Mesendoderm (in vitro differentiated cells): ENCODE results near the gene METTL21C.

ENCODE experiments used
- DNase-seq: peaks from one replicate; pipeline ENCODE4 v3.0.0; 2013
- H2AK5ac ChIP-seq: 2 replicates; pipeline ENCODE4 v1.6.1; 2013; ENCODE audit warnings: low read length, inconsistent platforms
- H2BK120ac ChIP-seq: 2 replicates; pipeline ENCODE4 v1.6.1; 2013; ENCODE audit warnings: low read depth, mild to moderate bottlenecking, low read length, moderate library complexity, mixed read lengths
- H2BK15ac ChIP-seq: replicated peaks from 2 replicates; pipeline ENCODE4 v1.6.1; 2013; ENCODE audit warnings: low read depth, mild to moderate bottlenecking, moderate library complexity
- H2BK5ac ChIP-seq: 2 replicates; pipeline ENCODE4 v1.6.1; 2013; ENCODE audit warnings: low read length, inconsistent platforms
- H3K18ac ChIP-seq: 2 replicates; pipeline ENCODE4 v1.6.1; 2013; ENCODE audit warnings: mild to moderate bottlenecking, low read length, mixed read lengths
- H3K23ac ChIP-seq: one replicate; pipeline ENCODE4 v1.6.1; 2013; ENCODE audit warnings: low read length
- H3K27ac ChIP-seq: 2 replicates; pipeline ENCODE4 v1.5.1; 2013; ENCODE audit warnings: low read depth, mild to moderate bottlenecking, inconsistent platforms, low read length, moderate library complexity
- H3K27me3 ChIP-seq: 2 replicates; pipeline ENCODE4 v1.6.1; 2013; ENCODE audit warnings: low read length, control low read depth, mild to moderate bottlenecking, inconsistent platforms; ENCODE audit not compliant: insufficient read depth, poor library complexity
- H3K36me3 ChIP-seq: 2 replicates; pipeline ENCODE4 v1.6.1; 2013; ENCODE audit warnings: low read length, inconsistent platforms; ENCODE audit not compliant: control insufficient read depth, insufficient read depth
- H3K4ac ChIP-seq: one replicate; pipeline ENCODE4 v1.6.1; 2013; ENCODE audit warnings: low read depth, mild to moderate bottlenecking, low read length, moderate library complexity
- H3K4me1 ChIP-seq: 2 replicates; pipeline ENCODE4 v1.6.1; 2013; ENCODE audit warnings: low read depth, low read length, inconsistent platforms; ENCODE audit not compliant: control insufficient read depth
- H3K4me2 ChIP-seq: 2 replicates; pipeline ENCODE4 v1.6.1; 2013; ENCODE audit warnings: low read length
- H3K4me3 ChIP-seq: 2 replicates; pipeline ENCODE4 v1.5.1; 2013; ENCODE audit warnings: mild to moderate bottlenecking, low read length
- H3K56ac ChIP-seq: one replicate; pipeline ENCODE4 v1.6.1; 2013; ENCODE audit warnings: low read length
- H3K79me1 ChIP-seq: 2 replicates; pipeline ENCODE4 v1.6.1; 2013; ENCODE audit warnings: low read length, inconsistent platforms
- H3K79me2 ChIP-seq: 2 replicates; pipeline ENCODE4 v1.6.1; 2013; ENCODE audit warnings: mild to moderate bottlenecking, low read length; ENCODE audit not compliant: control insufficient read depth, insufficient read depth
- H3K9ac ChIP-seq: 2 replicates; pipeline ENCODE4 v1.6.1; 2013; ENCODE audit warnings: low read length, inconsistent platforms
- H4K5ac ChIP-seq: one replicate; pipeline ENCODE4 v1.6.1; 2013; ENCODE audit warnings: low read length
- H4K8ac ChIP-seq: one replicate; pipeline ENCODE4 v1.6.1; 2013; ENCODE audit warnings: low read depth, mild to moderate bottlenecking, control low read depth, low read length, moderate library complexity
- WGBS: extraction: QIAGEN DNeasy Blood & Tissue Kit; methylation state at CpG from one replicate; pipeline ENCODE4 v1.1.7; 2013; ENCODE audit warnings: low lambda C conversion rate, missing lambda C conversion rate; ENCODE audit not compliant: insufficient coverage; ENCODE audit errors: extremely low coverage; 5-methylcytosine and 5-hydroxymethylcytosine counted together

METTL21C gene

DNA sequence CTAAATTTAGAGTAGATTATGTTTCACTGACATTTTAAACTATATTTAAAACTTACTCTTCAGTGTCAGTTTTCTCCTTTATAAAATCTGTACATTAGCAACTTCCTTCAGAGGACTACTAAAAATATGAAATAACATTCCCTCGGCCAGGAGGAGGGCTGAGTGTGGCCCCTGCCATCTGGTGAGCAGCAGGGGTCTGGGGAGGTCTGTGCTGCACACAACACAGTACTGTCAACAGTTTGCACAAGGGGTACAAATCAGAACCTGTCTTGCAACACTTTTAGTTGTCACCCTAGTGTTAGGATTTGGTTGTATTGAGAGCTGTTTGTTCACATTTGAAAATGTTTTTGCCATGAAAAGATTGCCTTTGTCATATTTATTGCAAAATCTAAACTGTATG is 49.1 kb downstream of the METTL21C start:
- Histone ChIP-seq H3K23ac (no peak overlapping the region), H2BK120ac (no peak overlapping the region), H2AK5ac (no peak overlapping the region), H4K8ac (no peak overlapping the region), H3K4me1 (no peaks in the 10 kb centered on the region), H2BK15ac (no peak overlapping the region), H3K79me1 (no peaks in the 10 kb centered on the region), H3K27ac (no peak overlapping the region), H4K5ac (no peak overlapping the region), H3K9ac (no peak overlapping the region), H3K79me2 (no peaks in the 10 kb centered on the region), H2BK5ac (no peak overlapping the region), H3K18ac (no peak overlapping the region), H3K36me3 (peaks cover 7% of the 10 kb centered on the region), H3K4ac (no peak overlapping the region), H3K27me3 (no peaks in the 10 kb centered on the region), H3K4me2 (no peak overlapping the region), H3K56ac (no peak overlapping the region), H3K4me3 (no peak overlapping the region)
- no CpG with 5 or more reads among the region's 1 CpG for WGBS
- no peak for DNase-seq

- WGBS = no CpG with 5 or more reads among the region's 1 CpG
Observed at GRCh38 chr13:102643656-102644055, 51.2 kb downstream of the METTL21C start.

DNA sequence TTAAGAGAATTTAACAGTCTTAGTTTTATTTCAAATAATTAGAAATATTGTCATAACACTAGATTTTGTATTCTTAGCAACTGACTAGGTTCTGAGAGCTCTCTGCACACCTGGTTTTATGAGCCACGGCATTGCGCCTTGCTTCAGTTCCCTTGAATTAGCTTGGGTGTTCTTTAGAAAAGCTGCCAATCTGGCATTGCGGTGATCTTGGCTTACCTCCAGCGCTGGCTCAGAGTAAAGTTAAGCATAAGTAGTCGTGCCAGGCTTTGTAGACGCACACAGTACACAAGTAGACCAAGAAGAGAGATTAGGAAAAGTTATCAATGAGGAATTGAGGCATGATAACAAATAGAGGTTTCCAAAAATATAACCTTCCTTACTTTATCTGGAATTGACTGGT is 52.4 kb downstream of the METTL21C start:
- Histone ChIP-seq H3K4me3 (no peak overlapping the region), H3K4ac (no peak overlapping the region), H3K18ac (no peak overlapping the region), H4K8ac (no peak overlapping the region), H3K79me2 (no peaks in the 10 kb centered on the region), H2AK5ac (no peak overlapping the region), H3K9ac (no peak overlapping the region), H3K27ac (no peak overlapping the region), H2BK15ac (no peak overlapping the region), H3K4me2 (no peak overlapping the region), H3K4me1 (no peaks in the 10 kb centered on the region), H3K79me1 (no peaks in the 10 kb centered on the region), H3K27me3 (no peaks in the 10 kb centered on the region), H3K23ac (no peak overlapping the region), H4K5ac (no peak overlapping the region), H2BK120ac (no peak overlapping the region), H3K56ac (no peak overlapping the region), H3K36me3 (peaks cover 7% of the 10 kb centered on the region), H2BK5ac (no peak overlapping the region)
- no peak for DNase-seq
- no CpG with 5 or more reads among the region's 6 CpGs for WGBS

More at GRCh38 chr13:102643656-102644055, 51.2 kb downstream of the METTL21C start:
- no peak overlapping the region for H3K27ac ChIP-seq
- no peaks in the 10 kb centered on the region for H3K27me3 ChIP-seq
- no peak overlapping the region for H3K56ac ChIP-seq
- no peak overlapping the region for H2AK5ac ChIP-seq
- no peak overlapping the region for H3K9ac ChIP-seq
- peaks cover 8% of the 10 kb centered on the region for H3K36me3 ChIP-seq
- H3K4me3 ChIP-seq = no peak overlapping the region
- H3K4ac ChIP-seq = no peak overlapping the region
- H2BK15ac ChIP-seq = no peak overlapping the region
- no peak overlapping the region for H4K8ac ChIP-seq
- no peak overlapping the region for H2BK5ac ChIP-seq
- no peaks in the 10 kb centered on the region for H3K4me1 ChIP-seq
- no peak overlapping the region for H3K4me2 ChIP-seq
- no peak overlapping the region for H4K5ac ChIP-seq
- H3K18ac ChIP-seq = no peak overlapping the region
- DNase-seq = no peak
- no peak overlapping the region for H3K23ac ChIP-seq
- no peak overlapping the region for H2BK120ac ChIP-seq
- no peaks in the 10 kb centered on the region for H3K79me2 ChIP-seq
- H3K79me1 ChIP-seq = no peaks in the 10 kb centered on the region

GRCh38 chr13:102642029-102642428 is 52.8 kb downstream of the METTL21C start:
- Histone ChIP-seq H4K8ac (no peak overlapping the region), H3K4me3 (no peak overlapping the region), H3K4me2 (no peak overlapping the region), H2BK5ac (no peak overlapping the region), H2BK15ac (no peak overlapping the region), H3K18ac (no peak overlapping the region), H3K9ac (no peak overlapping the region), H3K23ac (no peak overlapping the region), H3K79me2 (no peaks in the 10 kb centered on the region), H3K27me3 (no peaks in the 10 kb centered on the region), H3K27ac (no peak overlapping the region), H3K36me3 (peaks cover 6% of the 10 kb centered on the region), H4K5ac (no peak overlapping the region), H3K4ac (no peak overlapping the region), H3K56ac (no peak overlapping the region), H2AK5ac (no peak overlapping the region), H2BK120ac (no peak overlapping the region), H3K4me1 (no peaks in the 10 kb centered on the region), H3K79me1 (no peaks in the 10 kb centered on the region)
- no peak for DNase-seq
- no CpG with 5 or more reads among the region's 4 CpGs for WGBS

- no peak overlapping the region for H3K9ac ChIP-seq
- H3K79me2 ChIP-seq = no peaks in the 10 kb centered on the region
- H3K36me3 ChIP-seq = peaks cover 7% of the 10 kb centered on the region
- no peak overlapping the region for H3K27ac ChIP-seq
- no peaks in the 10 kb centered on the region for H3K4me1 ChIP-seq
- H2BK5ac ChIP-seq = no peak overlapping the region
- H2BK15ac ChIP-seq = no peak overlapping the region
- H3K23ac ChIP-seq = no peak overlapping the region
- H2AK5ac ChIP-seq = no peak overlapping the region
- H3K4me3 ChIP-seq = no peak overlapping the region
- H3K4me2 ChIP-seq = no peak overlapping the region
- H3K27me3 ChIP-seq = no peaks in the 10 kb centered on the region
- H4K8ac ChIP-seq = no peak overlapping the region
- no peak for DNase-seq
- H3K4ac ChIP-seq = no peak overlapping the region
- H2BK120ac ChIP-seq = no peak overlapping the region
- no peak overlapping the region for H3K18ac ChIP-seq
- WGBS = no CpG with 5 or more reads among the region's 3 CpGs
- H4K5ac ChIP-seq = no peak overlapping the region
- H3K56ac ChIP-seq = no peak overlapping the region
- H3K79me1 ChIP-seq = no peaks in the 10 kb centered on the region
Observed at GRCh38 chr13:102638741-102639140, 56.1 kb downstream of the METTL21C start.
